Activated CD8-positive, alpha-beta T cell treated with anti-CD3 and anti-CD28 coated beads, Interleukin-2, amount 10 ng/mL, durations not matched to agents 7 days and 5 days (primary cell): Measurements from ENCODE around the gene SUSD3. TPM values are rescaled to one million over a fixed set of nuclear protein-coding genes. Genes with fewer than 3 reads are reported as not detected.

Experiments
- ATAC-seq: fragments of 150-1000 bp; cut with Tn5 transposase; one replicate; pipeline ENCODE4 v1.10.0; 2021; ENCODE audit warnings: moderate library complexity
- CTCF ChIA-PET: fragments of 350-600 bp; sonication (Branson Sonifier 250); formaldehyde crosslinking; loops from one replicate; lab custom pipeline; 2021; ENCODE audit warnings: antibody characterized with exemption; lab: Charles Lee
- POLR2A ChIA-PET: fragments of 350-600 bp; sonication (Branson Sonifier 250); formaldehyde crosslinking; loops from one replicate; lab custom pipeline; 2021; ENCODE audit warnings: antibody characterized with exemption; lab: Charles Lee
- DNase-seq: peaks from one replicate; pipeline ENCODE4 v3.0.0-alpha.2; 2020
- H3K27ac Mint-ChIP-seq: one replicate; pipeline ENCODE4 v1.8.0; 2021; ENCODE audit warnings: mild to moderate bottlenecking, mixed read lengths
- H3K27me3 Mint-ChIP-seq: one replicate; pipeline ENCODE4 v1.8.0; 2021; ENCODE audit warnings: low read depth, mixed read lengths
- H3K36me3 Mint-ChIP-seq: one replicate; pipeline ENCODE4 v1.8.0; 2021; ENCODE audit warnings: low read depth, mixed read lengths
- H3K4me1 Mint-ChIP-seq: one replicate; pipeline ENCODE4 v1.8.0; 2021; ENCODE audit warnings: low read depth, mixed read lengths
- H3K4me3 Mint-ChIP-seq: one replicate; pipeline ENCODE4 v1.8.0; 2021; ENCODE audit warnings: mild to moderate bottlenecking, mixed read lengths
- H3K9me3 Mint-ChIP-seq: one replicate; pipeline ENCODE4 v1.8.0; 2022; ENCODE audit warnings: mixed read lengths; ENCODE audit not compliant: insufficient read depth
- total RNA-seq, 2 experiments: library from RNA; stranded (reverse); gene quantifications; one replicate each; pipeline ENCODE4 v1.2.3, GENCODE V29; 2021

SUSD3 gene
- total RNA-seq, 2 experiments from 2014 or later = 57.9 to 59.6 TPM

- peaks cover 53% of the 10 kb centered on the region for H3K4me1 Mint-ChIP-seq
- peak overlapping the region; percentile 87 for H3K27ac Mint-ChIP-seq
- peak overlapping the region; percentile 86 for H3K4me3 Mint-ChIP-seq
- no peaks in the 10 kb centered on the region for H3K36me3 Mint-ChIP-seq
- ATAC-seq (peak; percentile 35), DNase-seq (no peak)
- no peaks in the 10 kb centered on the region for H3K27me3 Mint-ChIP-seq
- CTCF ChIA-PET = interaction anchor here (1.2 to 2.1 kb wide), 8 partner anchors 13 to 433 kb away, joined by 3 to 11 read pairs (median 4); partner anchors contain the start of gene FAM120AOS
- POLR2A ChIA-PET = interaction anchor here (0.7 to 1.6 kb wide), 13 partner anchors 8 to 433 kb away, joined by 3 to 6 read pairs (median 4); partner anchors contain the start of gene CARD19
- H3K9me3 Mint-ChIP-seq = peaks cover 3% of the 10 kb centered on the region
Observed at GRCh38 chr9:93133681-93134014, 75.1 kb downstream of the SUSD3 start.

GRCh38 chr9:93134015-93134739, 75.7 kb downstream of the SUSD3 start, which contains the start of gene NINJ1:
NINJ1 (minus strand) TSS chr9:93134251; CDS start chr9:93134217, 34 bp downstream.
- CTCF ChIA-PET = interaction anchor here (1.2 to 2.1 kb wide), 8 partner anchors 13 to 432 kb away, joined by 3 to 11 read pairs (median 4); partner anchors contain the start of gene FAM120AOS
- Mint-ChIP-seq H3K9me3 (peaks cover 3% of the 10 kb centered on the region), H3K4me3 (peak within 1 kb of the TSS; percentile 86), H3K36me3 (no peaks in the 10 kb centered on the region), H3K27ac (peak within 1 kb of the TSS; percentile 87), H3K27me3 (no peaks in the 10 kb centered on the region), H3K4me1 (peaks cover 51% of the 10 kb centered on the region)
- POLR2A ChIA-PET = interaction anchor here (0.7 to 1.6 kb wide), 13 partner anchors 7 to 432 kb away, joined by 3 to 6 read pairs (median 4); partner anchors contain the start of gene CARD19
- DNase-seq (peak; percentile 73), ATAC-seq (peak; percentile 92)

Other genes with a start within 250 kb of the SUSD3 start
- gene ZNF484, start 180.7 kb upstream of the SUSD3 start, total RNA-seq = 10 to 100 TPM in 1 of 2 experiments, 1 to 10 TPM in 1; 9.5 to 10.4 TPM
- 100 to 1,000 TPM; 104 to 107 TPM for gene FGD3, start 111.2 kb upstream of the SUSD3 start, total RNA-seq
- 10 to 100 TPM; 51.7 to 55.4 TPM for gene CARD19, start 37.5 kb downstream of the SUSD3 start, total RNA-seq
- gene NINJ1, start 75.5 kb downstream of the SUSD3 start, total RNA-seq = 10 to 100 TPM; 20.8 to 21.1 TPM
- gene WNK2, start 125.4 kb downstream of the SUSD3 start, total RNA-seq = not detected